ACC112 (cell line): ENCODE data around the gene CIDEA.

Source experiments
- H2AFZ ChIP-seq: fragments of 200-600 bp; sonication (generic); one replicate; pipeline ENCODE4 v1.6.0; 2017; ENCODE audit warnings: antibody characterized with exemption, low read length; ENCODE audit not compliant: unreplicated experiment
- H3K27ac ChIP-seq: fragments of 200-600 bp; sonication (generic); 2 replicates; pipeline ENCODE4 v1.5.1; 2014; ENCODE audit warnings: low read depth, mild to moderate bottlenecking, antibody characterized with exemption, low read length, moderate library complexity
- H3K27me3 ChIP-seq: fragments of 200-600 bp; sonication (generic); 2 replicates; pipeline ENCODE4 v1.6.1; 2014; ENCODE audit warnings: mild to moderate bottlenecking, antibody characterized with exemption, low read length, moderate library complexity, mixed read lengths; ENCODE audit not compliant: insufficient read depth
- H3K36me3 ChIP-seq: fragments of 200-600 bp; sonication (generic); 2 replicates; pipeline ENCODE4 v1.6.1; 2016; ENCODE audit warnings: mild to moderate bottlenecking, antibody characterized with exemption, low read length, moderate library complexity, mixed read lengths; ENCODE audit not compliant: insufficient read depth
- H3K4me1 ChIP-seq: fragments of 200-600 bp; sonication (generic); one replicate; pipeline ENCODE4 v1.6.1; 2016; ENCODE audit warnings: low read length, mixed read lengths; ENCODE audit not compliant: insufficient read depth, unreplicated experiment, control insufficient read depth
- H3K4me3 ChIP-seq: fragments of 200-600 bp; sonication (generic); 2 replicates; pipeline ENCODE4 v1.5.1; 2014; ENCODE audit warnings: mild to moderate bottlenecking, low read depth, low read length
- H3K79me2 ChIP-seq: fragments of 200-600 bp; sonication (generic); one replicate; pipeline ENCODE4 v1.6.0; 2016; ENCODE audit warnings: low read length; ENCODE audit not compliant: control insufficient read depth, unreplicated experiment, insufficient read depth

The CIDEA gene

GRCh38 chr18:12309683-12310198 lies 55.6 kb downstream of the CIDEA start:
- peaks cover 79% of the 10 kb centered on the region for H3K79me2 ChIP-seq
- peak overlapping the region; percentile 98 for H3K4me3 ChIP-seq
- H3K27ac ChIP-seq, result peak overlapping the region; percentile 94
- peaks cover 45% of the 10 kb centered on the region for H3K4me1 ChIP-seq
- H2AFZ ChIP-seq, result no peak overlapping the region
- no peaks in the 10 kb centered on the region for H3K27me3 ChIP-seq
- peaks cover 50% of the 10 kb centered on the region for H3K36me3 ChIP-seq

- Histone ChIP-seq H3K36me3 (peaks cover 60% of the 10 kb centered on the region), H3K27me3 (no peaks in the 10 kb centered on the region), H3K4me3 (peak overlapping the region; percentile 98), H3K79me2 (peaks cover 88% of the 10 kb centered on the region), H2AFZ (no peak overlapping the region), H3K4me1 (peaks cover 55% of the 10 kb centered on the region), H3K27ac (peak overlapping the region; percentile 38; the same call in 1 of the 2 replicates)
Measured at GRCh38 chr18:12310762-12311161, 56.6 kb downstream of the CIDEA start.

- H3K4me3 ChIP-seq, result peak overlapping the region; percentile 19; the same call in 1 of the 2 replicates
- peaks cover 68% of the 10 kb centered on the region for H3K36me3 ChIP-seq
- no peaks in the 10 kb centered on the region for H3K27me3 ChIP-seq
- no peak overlapping the region for H2AFZ ChIP-seq
- peaks cover 94% of the 10 kb centered on the region for H3K79me2 ChIP-seq
- peak overlapping the region; percentile 78 for H3K27ac ChIP-seq
- H3K4me1 ChIP-seq, result peaks cover 65% of the 10 kb centered on the region
Measured at GRCh38 chr18:12312976-12313375, 58.8 kb downstream of the CIDEA start.

GRCh38 chr18:12313530-12314245 lies 59.5 kb downstream of the CIDEA start:
- peak overlapping the region; percentile 19 for H3K4me3 ChIP-seq
- peaks cover 95% of the 10 kb centered on the region for H3K79me2 ChIP-seq
- H3K4me1 ChIP-seq, result peaks cover 71% of the 10 kb centered on the region
- H2AFZ ChIP-seq, result no peak overlapping the region
- no peaks in the 10 kb centered on the region for H3K27me3 ChIP-seq
- peak overlapping the region; percentile 78 for H3K27ac ChIP-seq
- peaks cover 75% of the 10 kb centered on the region for H3K36me3 ChIP-seq

- Histone ChIP-seq H2AFZ (no peak overlapping the region), H3K4me3 (peak overlapping the region; percentile 19), H3K79me2 (peaks cover 92% of the 10 kb centered on the region), H3K27ac (peak overlapping the region; percentile 78), H3K27me3 (no peaks in the 10 kb centered on the region), H3K36me3 (peaks cover 71% of the 10 kb centered on the region), H3K4me1 (peaks cover 70% of the 10 kb centered on the region)
Measured at GRCh38 chr18:12314591-12315305, 60.6 kb downstream of the CIDEA start.

- peaks cover 69% of the 10 kb centered on the region for H3K36me3 ChIP-seq
- H3K79me2 ChIP-seq, result peaks cover 89% of the 10 kb centered on the region
- peak overlapping the region; percentile 19 for H3K4me3 ChIP-seq
- H3K4me1 ChIP-seq, result peaks cover 64% of the 10 kb centered on the region
- H3K27ac ChIP-seq, result peak overlapping the region; percentile 78
- H3K27me3 ChIP-seq, result no peaks in the 10 kb centered on the region
- H2AFZ ChIP-seq, result no peak overlapping the region
Measured at GRCh38 chr18:12315490-12315889, 61.3 kb downstream of the CIDEA start.

GRCh38 chr18:12315911-12316310 lies 61.8 kb downstream of the CIDEA start:
- Histone ChIP-seq H3K27me3 (no peaks in the 10 kb centered on the region), H3K27ac (peak overlapping the region; percentile 78), H3K79me2 (peaks cover 89% of the 10 kb centered on the region), H3K4me1 (peaks cover 63% of the 10 kb centered on the region), H3K4me3 (peak overlapping the region; percentile 19), H2AFZ (no peak overlapping the region), H3K36me3 (peaks cover 69% of the 10 kb centered on the region)

- Histone ChIP-seq H3K4me3 (no peak overlapping the region), H3K27ac (peak overlapping the region; percentile 78), H3K27me3 (no peaks in the 10 kb centered on the region), H2AFZ (no peak overlapping the region), H3K79me2 (peaks cover 86% of the 10 kb centered on the region), H3K36me3 (peaks cover 65% of the 10 kb centered on the region), H3K4me1 (peaks cover 64% of the 10 kb centered on the region)
Measured at GRCh38 chr18:12317664-12318333, 63.6 kb downstream of the CIDEA start.

GRCh38 chr18:12318334-12318697 lies 64.2 kb downstream of the CIDEA start:
- no peak overlapping the region for H3K4me3 ChIP-seq
- peak overlapping the region; percentile 78 for H3K27ac ChIP-seq
- H2AFZ ChIP-seq, result no peak overlapping the region
- peaks cover 66% of the 10 kb centered on the region for H3K36me3 ChIP-seq
- peaks cover 84% of the 10 kb centered on the region for H3K79me2 ChIP-seq
- H3K4me1 ChIP-seq, result peaks cover 59% of the 10 kb centered on the region
- H3K27me3 ChIP-seq, result no peaks in the 10 kb centered on the region

- peak overlapping the region; percentile 78 for H3K27ac ChIP-seq
- peaks cover 84% of the 10 kb centered on the region for H3K79me2 ChIP-seq
- no peaks in the 10 kb centered on the region for H3K27me3 ChIP-seq
- peaks cover 60% of the 10 kb centered on the region for H3K36me3 ChIP-seq
- H2AFZ ChIP-seq, result no peak overlapping the region
- H3K4me3 ChIP-seq, result no peak overlapping the region
- H3K4me1 ChIP-seq, result peaks cover 54% of the 10 kb centered on the region
Measured at GRCh38 chr18:12318857-12319256, 64.7 kb downstream of the CIDEA start.
